IMR-90 (cell line): ENCODE results near the gene SELENOP. TPM values are rescaled to one million over a fixed set of nuclear protein-coding genes. Genes with fewer than 3 reads are reported as not detected.

Experiments used
- ATAC-seq: fragments of 200-7000 bp; cut with Tn5 transposase; 2 replicates; pipeline ENCODE4 v1.9.1; 2020; ENCODE audit warnings: low read depth, mild to moderate bottlenecking, moderate library complexity
- BruUV-seq: library from RNA; stranded (reverse); fragments of 400-500 nt; replicated peaks from 2 replicates; lab custom pipeline; 2021; lab: Mats Ljungman, UMichigan
- CTCF ChIA-PET: fragments of 300-600 bp; formaldehyde crosslinking; extraction: SDS; loops from one replicate; lab custom pipeline; 2021; ENCODE audit warnings: antibody characterized with exemption; lab: Yijun Ruan, JAX
- POLR2A ChIA-PET: fragments of 300-600 bp; sonication (Branson Sonifier 250); formaldehyde crosslinking; loops from one replicate; lab custom pipeline; 2022; ENCODE audit warnings: antibody characterized with exemption; ENCODE audit not compliant: unreplicated experiment; lab: Charles Lee
- DNase-seq: peaks from one replicate; pipeline ENCODE4 v3.0.0; 2013
- H2AFZ ChIP-seq: replicated peaks from 2 replicates; pipeline ENCODE3; 2013; ENCODE audit warnings: low read length, mild to moderate bottlenecking; ENCODE audit not compliant: poor library complexity
- H2AK5ac ChIP-seq: 2 replicates; pipeline ENCODE4 v1.6.1; 2013; ENCODE audit warnings: low read depth, low read length, inconsistent platforms
- H2AK9ac ChIP-seq: replicated peaks from 2 replicates; pipeline ENCODE3; 2013; ENCODE audit warnings: mild to moderate bottlenecking, low read depth, low read length, moderate library complexity; ENCODE audit not compliant: poor library complexity
- H2BK120ac ChIP-seq: 2 replicates; pipeline ENCODE4 v1.6.1; 2013; ENCODE audit warnings: low read depth, low read length, inconsistent platforms
- H2BK15ac ChIP-seq: 3 replicates; pipeline ENCODE4 v1.6.1; 2013; ENCODE audit warnings: low read depth, low read length, inconsistent platforms
- H2BK20ac ChIP-seq: 2 replicates; pipeline ENCODE4 v1.6.1; 2013; ENCODE audit warnings: low read depth, mild to moderate bottlenecking, inconsistent platforms, low read length, moderate library complexity
- H2BK5ac ChIP-seq: 2 replicates; pipeline ENCODE4 v1.6.1; 2013; ENCODE audit warnings: mild to moderate bottlenecking, low read depth, low read length, inconsistent platforms; ENCODE audit not compliant: poor library complexity, severe bottlenecking
- H3K14ac ChIP-seq: replicated peaks from 2 replicates; pipeline ENCODE4 v1.6.1; 2013; ENCODE audit warnings: low read depth, low read length, inconsistent platforms
- H3K18ac ChIP-seq: 2 replicates; pipeline ENCODE4 v1.6.1; 2013; ENCODE audit warnings: low read depth, low read length, control low read depth
- H3K23ac ChIP-seq: 2 replicates; pipeline ENCODE4 v1.6.1; 2013; ENCODE audit warnings: low read depth, low read length, inconsistent platforms
- H3K27ac ChIP-seq: 2 replicates; pipeline ENCODE4 v1.5.1; 2013; ENCODE audit warnings: mild to moderate bottlenecking, control low read depth, low read length; ENCODE audit not compliant: insufficient read depth
- H3K27me3 ChIP-seq: 2 replicates; pipeline ENCODE4 v1.6.1; 2013; ENCODE audit warnings: low read length; ENCODE audit not compliant: control insufficient read depth, insufficient read depth
- H3K36me3 ChIP-seq: 2 replicates; pipeline ENCODE4 v1.6.1; 2013; ENCODE audit warnings: low read length, mixed read lengths; ENCODE audit not compliant: control insufficient read depth, insufficient read depth
- H3K4ac ChIP-seq: 2 replicates; pipeline ENCODE4 v1.6.1; 2013; ENCODE audit warnings: low read depth, low read length, inconsistent platforms
- H3K4me1 ChIP-seq: 2 replicates; pipeline ENCODE4 v1.6.1; 2013; ENCODE audit warnings: low read length, mixed read lengths; ENCODE audit not compliant: control insufficient read depth, insufficient read depth
- H3K4me2 ChIP-seq: 2 replicates; pipeline ENCODE4 v1.6.1; 2013; ENCODE audit warnings: low read depth, mild to moderate bottlenecking, control low read depth, low read length, moderate library complexity
- H3K4me3 ChIP-seq: 2 replicates; pipeline ENCODE4 v1.5.1; 2013; ENCODE audit warnings: low read depth, mild to moderate bottlenecking, control low read depth, low read length, moderate library complexity; ENCODE audit not compliant: insufficient read depth
- H3K56ac ChIP-seq: 2 replicates; pipeline ENCODE4 v1.6.1; 2013; ENCODE audit warnings: low read length, inconsistent platforms; ENCODE audit not compliant: insufficient read depth; ENCODE audit errors: extremely low read depth
- H3K79me1 ChIP-seq, 2 experiments: 2 replicates each; pipeline ENCODE4 v1.6.1; 2013; ENCODE audit warnings: low read length in 2 of 2, inconsistent platforms in 1 of 2, low read depth in 1 of 2
- H3K9ac ChIP-seq: 2 replicates; pipeline ENCODE4 v1.6.1; 2013; ENCODE audit warnings: low read depth, low read length, control low read depth
- H3K9me1 ChIP-seq: 2 replicates; pipeline ENCODE4 v1.6.1; 2013; ENCODE audit warnings: low read length, inconsistent platforms; ENCODE audit not compliant: insufficient read depth
- H3K9me3 ChIP-seq: 2 replicates; pipeline ENCODE4 v1.6.1; 2013; ENCODE audit warnings: low read length; ENCODE audit not compliant: control insufficient read depth, insufficient read depth
- H4K20me1 ChIP-seq: 2 replicates; pipeline ENCODE4 v1.6.1; 2013; ENCODE audit warnings: low read length, inconsistent platforms; ENCODE audit not compliant: insufficient read depth
- H4K5ac ChIP-seq: 2 replicates; pipeline ENCODE4 v1.6.1; 2013; ENCODE audit warnings: mild to moderate bottlenecking, low read depth, low read length, control low read depth
- H4K8ac ChIP-seq, 2 experiments: 2 replicates each; pipeline ENCODE4 v1.6.1; 2013; ENCODE audit warnings: low read depth in 2 of 2, low read length in 2 of 2, control low read depth in 1 of 2, inconsistent platforms in 1 of 2
- H4K91ac ChIP-seq: 2 replicates; pipeline ENCODE4 v1.6.1; 2013; ENCODE audit warnings: low read depth, low read length, inconsistent platforms; ENCODE audit not compliant: insufficient read depth
- BHLHE40 ChIP-seq: fragments of 150-350 bp; IDR thresholded peaks from 2 replicates; pipeline ENCODE4 v1.6.1; 2016; ENCODE audit warnings: mild to moderate bottlenecking, low read depth, low read length
- CEBPB ChIP-seq: IDR thresholded peaks from 2 replicates; pipeline ENCODE4 v1.6.1; 2012; ENCODE audit warnings: low read depth, low read length, improper control_type of control experiment
- CHD1 ChIP-seq: IDR thresholded peaks from 2 replicates; pipeline ENCODE4 v1.6.1; 2012; ENCODE audit warnings: low read depth, low read length, improper control_type of control experiment
- CTCF ChIP-seq: conservative IDR thresholded peaks from 2 replicates; pipeline ENCODE4 v1.5.1; 2012; ENCODE audit warnings: mild to moderate bottlenecking, low read depth, low read length, improper control_type of control experiment
- ELK1 ChIP-seq: fragments of 150-350 bp; IDR thresholded peaks from 2 replicates; pipeline ENCODE4 v1.6.1; 2016; ENCODE audit warnings: low read depth, mild to moderate bottlenecking, low read length, moderate library complexity, borderline replicate concordance
- FOS ChIP-seq: fragments of 150-350 bp; IDR thresholded peaks from 2 replicates; pipeline ENCODE4 v1.6.1; 2016; ENCODE audit warnings: low read depth, low read length
- MAFK ChIP-seq: IDR thresholded peaks from 2 replicates; pipeline ENCODE4 v1.6.1; 2012; ENCODE audit warnings: low read depth, low read length, improper control_type of control experiment
- MAZ ChIP-seq: IDR thresholded peaks from 2 replicates; pipeline ENCODE4 v1.6.1; 2012; ENCODE audit warnings: low read depth, mild to moderate bottlenecking, low read length, improper control_type of control experiment, moderate library complexity, borderline replicate concordance
- MXI1 ChIP-seq: IDR thresholded peaks from 2 replicates; pipeline ENCODE4 v1.6.1; 2012; ENCODE audit warnings: low read depth, mild to moderate bottlenecking, low read length, moderate library complexity, borderline replicate concordance
- NFE2L2 ChIP-seq: fragments of 150-350 bp; IDR thresholded peaks from 2 replicates; pipeline ENCODE4 v1.6.1; 2016; ENCODE audit warnings: low read depth, mild to moderate bottlenecking, low read length
- POLR2A ChIP-seq: IDR thresholded peaks from 2 replicates; pipeline ENCODE4 v1.6.1; 2012; ENCODE audit warnings: mild to moderate bottlenecking, low read depth, low read length
- RAD21 ChIP-seq: IDR thresholded peaks from 2 replicates; pipeline ENCODE4 v1.6.1; 2012; ENCODE audit warnings: low read length, improper control_type of control experiment
- RCOR1 ChIP-seq: IDR thresholded peaks from 2 replicates; pipeline ENCODE4 v1.6.1; 2012; ENCODE audit warnings: mild to moderate bottlenecking, low read length, improper control_type of control experiment; ENCODE audit not compliant: insufficient replicate concordance
- SMC3 ChIP-seq: fragments of 150-350 bp; IDR thresholded peaks from 2 replicates; pipeline ENCODE4 v1.6.1; 2016; ENCODE audit warnings: low read depth, mild to moderate bottlenecking, antibody characterized with exemption, low read length, moderate library complexity
- USF2 ChIP-seq: fragments of 150-350 bp; IDR thresholded peaks from 2 replicates; pipeline ENCODE4 v1.6.1; 2017; ENCODE audit warnings: mild to moderate bottlenecking, antibody characterized with exemption, low read length, low read depth
- WGBS, 2 experiments: methylation state at CpG; one replicate each; pipeline versions ENCODE4 v1.1.5 to v1.1.7; 2013; ENCODE audit warnings: missing lambda C conversion rate in 2 of 2; ENCODE audit not compliant: insufficient read length in 1 of 2; ENCODE audit errors: extremely low coverage in 2 of 2; 5-methylcytosine and 5-hydroxymethylcytosine counted together
- dilution Hi-C: fragments of 300-500 bp; cut with HindIII; formaldehyde crosslinking; loops from one replicate; pipeline ENCODE4 v1.14.3; 2018; ENCODE audit warnings: low sequenced_read_pairs; ENCODE audit not compliant: unreplicated experiment
- in situ Hi-C: fragments of 300-500 bp; cut with MboI; formaldehyde crosslinking; loops from 3 replicates; pipeline ENCODE4 v1.14.3; 2019; ENCODE audit warnings: low sequenced_read_pairs, inconsistent platforms, mixed read lengths
- intact Hi-C: fragments of 100-400 bp; cut with micrococcal nuclease; formaldehyde crosslinking; loops from 2 replicates; pipeline ENCODE4 v1.10.0; 2022
- polyA plus RNA-seq, 3 experiments: library from polyadenylated mRNA; depleted of rRNA; stranded (reverse); fragments of >200 nt; gene quantifications; 2 replicates each; pipeline ENCODE4 v1.2.3, GENCODE V29; 2012; ENCODE audit warnings: low replicate concordance in 1 of 3
- total RNA-seq: library from RNA; depleted of rRNA; stranded (reverse); fragments of >200 nt; gene quantifications from 2 replicates; pipeline ENCODE4 v1.2.3, GENCODE V29; 2012

The SELENOP gene
- total and polyA plus RNA-seq, 2 of the 4 experiments (the other 2 are of a cell fraction), result 0.55 to 1.1 TPM

GRCh38 chr5:42785756-42786155, 25.9 kb downstream of the SELENOP start:
- in situ Hi-C loops, result no loop called here
- H3K27me3 ChIP-seq, result no peaks in the 10 kb centered on the region

More at GRCh38 chr5:42785756-42786155, 25.9 kb downstream of the SELENOP start:
- dilution Hi-C loops, result no loop called here
- Histone ChIP-seq H4K8ac (no peak overlapping the region), H3K79me1 (no peaks in the 10 kb centered on the region), H2AK5ac (no peak overlapping the region), H3K4me2 (no peak overlapping the region), H2BK20ac (no peak overlapping the region), H3K4me1 (no peaks in the 10 kb centered on the region), H3K18ac (no peak overlapping the region), H4K20me1 (no peaks in the 10 kb centered on the region), H3K36me3 (no peaks in the 10 kb centered on the region), H3K14ac (no peak overlapping the region), H4K5ac (no peak overlapping the region), H2BK120ac (no peak overlapping the region), H2BK15ac (no peak overlapping the region), H2AFZ (no peak overlapping the region), H3K9ac (no peak overlapping the region), H3K27ac (no peak overlapping the region), H3K56ac (no peak overlapping the region), H2AK9ac (no peak overlapping the region), H3K23ac (no peak overlapping the region), H3K4ac (no peak overlapping the region), H2BK5ac (no peak overlapping the region), H3K4me3 (no peak overlapping the region), H3K9me1 (no peaks in the 10 kb centered on the region), H3K9me3 (no peaks in the 10 kb centered on the region), H4K91ac (no peak overlapping the region)
- TF ChIP-seq SMC3 (no peak), CHD1 (no peak), POLR2A (no peak), BHLHE40 (no peak), NFE2L2 (no peak), USF2 (no peak), MXI1 (no peak), ELK1 (no peak), CEBPB (no peak), MAFK (no peak), RAD21 (no peak), MAZ (no peak), RCOR1 (no peak), CTCF (no peak), FOS (no peak)
- CTCF ChIA-PET, result no interaction called here
- intact Hi-C loops, result no loop called here
- ATAC-seq, result no peak
- no CpG with 5 or more reads among the region's 4 CpGs for WGBS, 2 experiments
- no peak for DNase-seq
- POLR2A ChIA-PET, result no interaction called here
- no TSS peak for BruUV-seq
